ENCODE results near the gene LRRC17. TPM values are rescaled to one million over a fixed set of nuclear protein-coding genes. Genes with fewer than 3 reads are reported as not detected.

LRRC17 gene
- total and polyA plus RNA-seq, 2 donors (not counting 1 experiment from before 2014, with no cell fraction given), result 0.86 to 1.4 TPM

- Histone ChIP-seq H3K4me1 (ENCODE audit: control insufficient read depth in 2 of 2, insufficient read depth in 2 of 2, low read length in 2 of 2) (no peaks in the 10 kb centered on the region), H2AFZ (ENCODE audit: insufficient read depth, low read depth, low read length, poor library complexity, severe bottlenecking) (no peak overlapping the region), H3K79me2 (ENCODE audit: control insufficient read depth, insufficient read depth, low read length) (no peaks in the 10 kb centered on the region), H3K27ac (ENCODE audit: low read length in 2 of 2) (no peak overlapping the region), H3K27me3 (replicated peaks in 1 of 4; ENCODE audit: control extremely low read depth in 1 of 4, control insufficient read depth in 3 of 4, insufficient read depth in 4 of 4, low read length in 3 of 4) (no peaks in the 10 kb centered on the region), H3K4me3 (ENCODE audit: control extremely low read depth in 1 of 5, extremely low read depth in 1 of 5, insufficient read depth in 1 of 5, low read depth in 2 of 5, low read length in 4 of 5) (no peak overlapping the region), H3K4me2 (replicated peaks; ENCODE audit: low read depth, low read length, poor library complexity, severe bottlenecking) (no peak overlapping the region), H3K9ac (ENCODE audit: low read length) (no peak overlapping the region), H3K9me3 (ENCODE audit: control extremely low read depth in 1 of 3, control insufficient read depth in 2 of 3, insufficient read depth in 1 of 3, low read length in 2 of 3) (no peaks in the 10 kb centered on the region), H4K20me1 (ENCODE audit: control insufficient read depth, insufficient read depth, low read length, poor library complexity, severe bottlenecking) (no peaks in the 10 kb centered on the region), H3K36me3 (replicated peaks in 1 of 2; ENCODE audit: control extremely low read depth in 1 of 2, control insufficient read depth in 1 of 2, extremely low read depth in 1 of 2, insufficient read depth in 2 of 2, low read length in 1 of 2) (no peaks in the 10 kb centered on the region)
- no CpG with 5 or more reads among the region's 2 CpGs for WGBS (ENCODE audit: insufficient coverage)
- no peaks in the 10 kb centered on the region for H3K27me3 Mint-ChIP-seq
- H3K9me3 Mint-ChIP-seq (ENCODE audit: insufficient read depth), result no peaks in the 10 kb centered on the region
- DNase-seq (no peak), ATAC-seq (ENCODE audit: low read depth) (no peak)
- no peak for TF ChIP-seq EZH2 (IDR thresholded peaks at IDR 0.05; ENCODE audit: borderline replicate concordance, insufficient read depth, low read depth, low read length, poor library complexity, severe bottlenecking)
- no peak for TF ChIP-seq CTCF (IDR thresholded peaks at IDR 0.05)
- ChIA-PET POLR2A (no interaction called here), CTCF (no interaction called here)
- intact Hi-C loops (cut with micrococcal nuclease), result no loop called here
- no peak overlapping the region for H3K4me3 Mint-ChIP-seq
- no peaks in the 10 kb centered on the region for H3K4me1 Mint-ChIP-seq
- H3K27ac Mint-ChIP-seq, result no peak overlapping the region
Measured at GRCh38 chr7:102927312-102927933, 14.6 kb downstream of the LRRC17 start.

DNA sequence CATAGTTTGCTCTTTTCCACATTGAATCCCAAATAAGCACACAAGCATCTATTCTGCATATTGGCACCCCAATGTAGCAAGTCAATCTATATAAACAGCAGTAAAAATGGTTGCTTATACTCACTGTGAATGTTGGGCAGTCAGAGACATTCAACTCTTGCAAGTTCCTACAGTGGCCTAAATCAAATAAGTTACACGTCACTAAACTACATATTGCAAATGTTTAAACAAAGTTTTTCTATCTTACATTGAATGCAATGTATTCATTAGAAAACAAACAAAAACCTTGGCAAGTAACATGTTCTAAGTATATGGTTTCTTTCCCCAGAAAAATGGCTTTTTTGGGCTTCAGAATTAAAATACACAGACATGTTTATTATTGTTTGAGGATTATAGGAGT, 19.0 kb downstream of the LRRC17 start:
- Mint-ChIP-seq H3K27ac (no peak overlapping the region), H3K27me3 (no peaks in the 10 kb centered on the region), H3K4me3 (no peak overlapping the region), H3K4me1 (no peaks in the 10 kb centered on the region), H3K9me3 (ENCODE audit: insufficient read depth) (no peaks in the 10 kb centered on the region)
- intact Hi-C loops (cut with micrococcal nuclease), result no loop called here
- ChIA-PET POLR2A (no interaction called here), CTCF (no interaction called here)
- Histone ChIP-seq H3K9me3 (ENCODE audit: control extremely low read depth in 1 of 3, control insufficient read depth in 2 of 3, insufficient read depth in 1 of 3, low read length in 2 of 3) (no peaks in the 10 kb centered on the region), H3K27ac (ENCODE audit: low read length in 2 of 2) (no peak overlapping the region), H3K4me1 (ENCODE audit: control insufficient read depth in 2 of 2, insufficient read depth in 2 of 2, low read length in 2 of 2) (no peaks in the 10 kb centered on the region), H3K27me3 (replicated peaks in 1 of 4; ENCODE audit: control extremely low read depth in 1 of 4, control insufficient read depth in 3 of 4, insufficient read depth in 4 of 4, low read length in 3 of 4) (no peaks in the 10 kb centered on the region), H3K36me3 (replicated peaks in 1 of 2; ENCODE audit: control extremely low read depth in 1 of 2, control insufficient read depth in 1 of 2, extremely low read depth in 1 of 2, insufficient read depth in 2 of 2, low read length in 1 of 2) (no peaks in the 10 kb centered on the region), H2AFZ (ENCODE audit: insufficient read depth, low read depth, low read length, poor library complexity, severe bottlenecking) (no peak overlapping the region), H3K4me2 (replicated peaks; ENCODE audit: low read depth, low read length, poor library complexity, severe bottlenecking) (no peak overlapping the region), H3K4me3 (ENCODE audit: control extremely low read depth in 1 of 5, extremely low read depth in 1 of 5, insufficient read depth in 1 of 5, low read depth in 2 of 5, low read length in 4 of 5) (no peak overlapping the region), H3K9ac (ENCODE audit: low read length) (no peak overlapping the region), H4K20me1 (ENCODE audit: control insufficient read depth, insufficient read depth, low read length, poor library complexity, severe bottlenecking) (no peaks in the 10 kb centered on the region), H3K79me2 (ENCODE audit: control insufficient read depth, insufficient read depth, low read length) (no peaks in the 10 kb centered on the region)
- no CpG with 5 or more reads among the region's 1 CpG for WGBS (ENCODE audit: insufficient coverage)
- no peak for ATAC-seq (ENCODE audit: low read depth)
- no peak for DNase-seq
- TF ChIP-seq EZH2 (IDR thresholded peaks at IDR 0.05; ENCODE audit: borderline replicate concordance, insufficient read depth, low read depth, low read length, poor library complexity, severe bottlenecking), result no peak
- TF ChIP-seq CTCF (IDR thresholded peaks at IDR 0.05), result no peak
